Measurements from ENCODE around the gene CAMTA1.

CAMTA1 gene

DNA sequence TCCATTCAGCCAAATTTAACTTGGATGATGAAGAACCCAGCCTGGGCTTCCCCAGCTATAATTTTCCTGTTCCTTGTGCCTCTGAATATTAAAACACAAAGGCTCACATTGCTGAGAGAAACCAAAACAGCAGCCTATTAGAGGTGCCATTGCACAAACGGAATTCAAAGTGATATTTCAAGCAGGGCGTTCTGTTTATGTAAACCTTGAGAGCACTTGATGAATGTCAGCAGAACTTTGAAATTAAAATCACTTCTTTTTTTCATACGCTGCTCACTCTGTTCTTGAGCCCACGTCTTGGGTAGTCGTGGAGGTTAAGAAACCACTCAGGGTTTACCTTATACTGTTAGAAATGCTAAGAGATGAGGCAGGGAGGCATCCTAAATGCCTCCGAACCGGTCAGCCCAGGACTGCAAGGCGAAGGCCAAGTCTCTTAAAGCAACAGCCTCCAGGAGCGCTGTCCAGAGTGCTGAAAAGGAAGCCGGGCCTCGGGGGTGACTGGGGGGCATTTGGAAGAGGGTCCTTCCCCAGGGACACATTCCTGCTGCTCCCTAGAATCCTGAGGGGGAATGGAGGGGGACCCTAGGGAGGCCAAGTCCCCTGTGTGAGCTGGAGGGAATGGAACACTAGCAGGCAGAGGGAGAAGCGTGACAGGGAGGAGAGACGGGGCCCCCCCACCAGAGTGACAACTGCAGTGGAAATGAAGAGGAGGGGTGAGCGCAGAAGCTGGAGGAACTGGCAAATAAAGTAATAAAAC, 831.0 kb downstream of the CAMTA1 start:
- no peak for DNase-seq (ENCODE audit: low spot score)

DNA sequence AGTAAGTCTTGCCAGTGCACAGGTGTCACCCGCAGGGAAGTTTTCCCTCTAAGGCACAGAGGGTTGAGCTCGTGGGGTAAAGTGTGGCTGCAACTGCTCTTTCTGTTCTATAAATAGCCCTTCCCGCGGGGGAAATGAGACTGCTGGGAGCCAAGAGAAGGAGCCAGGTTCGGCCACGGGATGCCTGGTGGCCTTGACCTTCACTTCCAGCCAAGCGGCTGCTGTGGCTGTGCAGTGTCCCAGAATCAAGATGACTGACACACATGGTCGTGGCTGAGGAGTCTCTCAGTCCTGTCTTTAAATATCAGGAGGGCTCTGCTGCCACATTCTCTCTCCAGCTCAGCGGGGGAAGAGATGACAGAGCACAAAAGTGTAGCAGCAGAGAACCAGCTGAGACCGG, 831.7 kb downstream of the CAMTA1 start:
- no peak for DNase-seq (ENCODE audit: low spot score)

DNA sequence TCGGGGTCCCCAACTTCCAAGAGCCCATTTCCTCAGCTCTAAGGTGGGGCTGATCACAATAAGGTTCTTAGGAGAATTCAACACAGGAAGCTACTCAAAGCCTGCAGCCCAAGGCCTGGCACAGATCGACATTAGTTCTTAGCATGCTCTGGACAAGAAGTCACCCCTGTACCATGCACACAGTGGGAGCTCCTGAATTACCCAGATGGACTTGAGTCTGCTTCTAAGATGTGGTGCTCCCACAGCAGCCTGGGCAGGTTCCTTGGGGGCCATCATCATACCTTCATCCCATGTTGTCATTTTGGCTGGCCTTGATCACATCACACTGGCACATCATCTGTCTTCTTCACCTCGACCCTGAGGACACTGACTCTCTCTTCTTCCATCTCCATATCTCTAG, 832.6 kb downstream of the CAMTA1 start:
- DNase-seq (ENCODE audit: low spot score): no peak

DNA sequence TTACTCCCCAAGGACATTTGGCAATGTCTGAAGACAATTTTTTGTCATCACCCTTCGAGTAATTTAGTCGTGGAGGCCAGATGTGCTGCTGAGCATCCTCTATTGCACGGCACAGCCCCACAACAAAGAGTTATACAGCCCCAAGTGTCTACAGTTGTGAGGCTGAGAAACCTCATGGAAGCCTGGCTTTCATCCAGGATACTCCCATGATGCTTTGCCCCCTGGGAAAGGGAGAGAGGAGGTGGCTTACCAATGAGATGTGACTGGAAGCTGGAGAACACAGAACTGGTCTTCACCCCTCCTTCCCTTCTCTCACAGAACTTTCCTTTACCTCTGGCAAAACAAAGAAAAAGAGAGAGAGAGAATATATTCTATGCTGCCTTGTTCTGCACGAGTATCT, 834.9 kb downstream of the CAMTA1 start:
- peak; percentile 60 for DNase-seq (ENCODE audit: low spot score)

DNA sequence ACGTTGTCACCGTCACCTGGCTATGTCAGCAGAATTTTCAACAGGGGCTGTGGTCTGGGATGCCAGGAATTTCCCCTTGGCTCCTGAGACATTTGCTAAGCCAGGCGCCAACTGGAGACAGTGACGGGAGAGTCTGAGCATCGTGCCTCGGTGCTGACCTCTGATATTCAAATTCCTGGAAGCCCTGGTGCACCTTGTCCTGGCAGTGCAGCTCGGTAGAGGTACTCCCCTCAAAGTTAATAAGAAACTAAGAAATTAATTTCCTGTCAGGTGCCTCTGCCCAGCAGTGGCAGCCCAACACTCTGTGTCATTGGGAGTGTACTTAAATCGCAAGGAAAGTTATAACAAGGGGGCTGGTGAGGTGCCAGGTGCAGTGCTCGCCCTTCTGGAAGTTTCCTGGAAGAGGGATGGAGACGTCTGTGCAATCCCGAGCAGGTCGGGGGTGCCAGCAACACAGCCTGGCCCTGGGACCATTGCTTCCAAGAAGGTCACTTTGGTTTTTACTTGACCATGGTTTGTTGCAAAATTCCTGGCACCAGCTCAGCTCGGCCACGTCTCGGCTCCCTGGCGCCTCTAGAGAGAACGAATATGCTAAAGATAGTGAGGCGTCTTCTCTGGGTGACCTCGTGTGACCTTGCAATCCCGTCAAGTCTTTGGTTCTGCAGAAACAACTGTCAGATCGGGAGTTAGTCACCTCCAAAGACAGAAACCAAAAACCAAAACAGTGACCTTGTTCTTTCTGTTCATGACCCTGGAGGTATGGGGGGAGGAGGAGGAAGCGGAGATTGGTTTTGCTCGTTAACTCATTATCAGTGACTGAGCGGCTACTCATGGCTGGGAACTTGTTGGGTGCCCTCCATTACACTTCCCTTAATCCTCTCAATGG, 836.3 kb downstream of the CAMTA1 start:
- no peak for DNase-seq (ENCODE audit: low spot score)

DNA sequence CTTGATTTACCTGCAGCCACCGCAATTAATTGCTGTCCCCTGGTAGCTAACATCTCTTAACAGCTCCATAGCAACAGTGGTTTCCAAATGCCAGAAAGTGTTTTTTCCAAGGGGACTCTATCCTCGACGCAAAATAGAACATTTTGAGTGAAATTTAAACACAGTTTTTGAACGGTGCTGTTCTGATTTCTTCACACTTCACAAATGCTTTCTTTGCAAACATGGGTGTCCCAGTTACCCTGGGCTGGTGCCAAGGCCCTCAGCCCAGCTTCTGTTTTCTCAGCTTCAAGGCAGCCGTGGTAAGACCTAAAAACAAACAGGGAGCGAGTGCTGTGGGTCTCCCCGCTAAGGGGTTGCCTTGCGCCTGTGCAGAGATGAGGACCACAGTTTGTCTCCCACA, 838.6 kb downstream of the CAMTA1 start:
- peak; percentile 39 for DNase-seq (ENCODE audit: low spot score)

DNA sequence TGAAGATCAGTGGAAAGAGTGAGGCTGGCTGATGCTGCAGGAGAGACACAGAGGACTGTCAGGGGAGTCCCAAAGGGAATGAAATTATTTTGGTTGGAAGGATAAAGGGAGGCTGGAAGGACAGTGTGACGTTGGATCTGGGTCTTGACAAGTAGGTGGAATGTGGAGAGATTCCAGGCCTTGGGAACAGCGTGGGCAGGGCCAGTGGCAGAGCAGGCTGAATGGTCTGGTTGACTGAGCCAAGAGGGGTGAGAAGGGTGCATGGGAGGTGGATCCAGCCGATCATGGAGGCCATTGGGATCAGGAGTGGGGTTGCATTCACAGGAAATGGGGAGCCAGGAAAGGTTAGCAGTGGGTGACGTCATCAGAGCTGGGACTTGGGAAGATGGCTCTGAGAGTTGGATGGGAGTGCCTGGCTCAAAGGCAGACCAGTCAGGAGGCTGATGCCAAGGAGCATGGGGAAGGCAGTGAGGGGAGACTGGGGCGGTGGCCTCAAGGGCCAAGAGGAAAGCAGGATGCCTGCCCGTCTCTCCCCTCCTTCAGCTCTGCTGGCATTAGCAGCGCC, 839.6 kb downstream of the CAMTA1 start:
- DNase-seq (ENCODE audit: low spot score): no peak

DNA sequence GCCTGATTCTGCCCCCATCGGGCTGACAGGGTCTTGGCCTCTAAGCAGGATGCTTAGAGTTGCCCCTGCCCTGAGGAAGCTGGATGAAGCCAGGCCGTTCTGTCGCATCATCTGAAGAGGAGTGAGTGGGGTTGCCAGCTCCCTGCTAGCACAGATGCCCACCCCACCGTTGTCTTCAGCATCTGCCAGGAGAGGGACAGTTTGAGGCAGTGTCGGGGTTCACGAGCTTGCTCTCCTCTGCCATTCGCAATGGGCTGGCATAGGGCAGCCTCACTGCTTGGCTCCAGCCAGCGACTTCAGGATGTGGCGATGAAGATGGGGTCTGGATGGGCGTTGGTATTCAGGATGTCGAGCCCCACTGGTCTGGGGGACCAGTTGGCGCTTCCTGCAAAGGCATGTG, 840.1 kb downstream of the CAMTA1 start:
- DNase-seq (ENCODE audit: low spot score): no peak

DNA sequence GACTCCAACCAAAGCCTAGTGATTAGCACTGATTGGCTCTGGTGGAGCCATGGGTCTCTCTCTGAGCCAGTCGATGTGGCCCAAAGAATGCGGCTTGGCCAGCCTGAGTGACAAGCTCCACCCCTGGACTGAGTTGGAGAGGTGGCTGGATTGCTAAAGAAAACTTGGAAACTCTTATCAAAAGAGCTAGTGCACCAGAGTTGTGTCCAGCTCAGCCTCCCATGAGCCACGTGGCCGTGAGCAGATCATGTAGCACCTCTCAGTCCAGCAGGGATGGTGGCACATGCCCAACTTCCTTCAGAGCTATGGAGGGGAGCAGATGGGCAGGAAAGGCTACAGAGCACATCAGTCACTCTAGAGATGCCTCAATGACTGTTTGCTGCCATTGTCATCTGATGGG, 843.0 kb downstream of the CAMTA1 start:
- DNase-seq (ENCODE audit: low spot score): no peak

DNA sequence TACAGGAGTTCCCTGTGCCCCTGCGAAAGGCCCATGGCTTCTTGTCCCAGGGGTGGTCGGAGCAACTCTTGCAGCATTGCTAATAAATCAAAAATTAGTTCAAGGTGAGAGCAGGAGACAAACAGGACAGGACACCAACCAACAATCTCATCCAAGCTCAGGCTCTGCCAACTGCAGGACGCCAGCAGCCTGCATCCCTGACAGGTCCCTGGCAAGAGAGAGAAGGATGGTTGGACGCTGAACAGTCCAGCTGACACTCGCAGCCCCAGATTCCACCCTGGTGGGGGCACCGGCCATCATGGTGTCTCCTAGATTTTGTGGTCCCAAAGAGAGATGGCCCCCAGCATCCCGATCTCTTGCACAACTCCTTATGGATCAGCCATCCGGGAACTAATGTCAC, 843.8 kb downstream of the CAMTA1 start:
- no peak for DNase-seq (ENCODE audit: low spot score)

DNA sequence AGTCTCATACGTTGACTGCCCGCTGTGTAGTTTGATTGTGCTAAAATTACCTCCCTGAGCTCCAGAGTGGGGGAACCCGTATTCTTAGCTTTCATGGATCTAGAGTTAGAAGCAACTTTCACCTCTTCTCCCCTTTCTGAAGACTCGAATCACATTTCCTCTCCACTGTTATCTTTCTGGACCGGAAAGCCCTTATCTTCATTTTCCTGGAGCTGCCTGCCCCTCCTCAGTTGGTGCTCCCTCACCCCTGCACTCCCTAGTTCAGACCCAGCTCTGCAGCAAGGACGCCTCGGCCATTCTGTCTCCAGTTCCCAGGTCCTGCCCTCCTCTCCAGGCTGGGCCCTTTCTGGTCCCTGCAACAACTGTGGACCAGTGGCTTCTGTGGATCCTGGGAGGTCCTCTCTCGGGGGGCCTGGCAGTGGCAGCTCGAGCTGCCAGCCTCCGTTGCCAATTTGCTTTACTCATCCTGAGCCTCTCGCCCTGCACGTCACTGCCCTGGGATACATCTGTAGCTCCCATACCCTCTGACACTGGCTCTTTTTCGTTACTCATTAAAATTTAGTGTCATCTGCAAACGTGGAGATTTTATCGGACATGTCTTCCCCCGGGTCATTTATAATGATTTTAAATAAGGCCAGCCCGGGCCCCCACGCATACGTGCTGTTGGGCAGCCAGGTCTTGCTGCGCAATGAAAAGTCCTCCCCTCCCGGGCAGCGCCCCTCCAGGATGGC, 844.4 kb downstream of the CAMTA1 start:
- no peak for DNase-seq (ENCODE audit: low spot score)

DNA sequence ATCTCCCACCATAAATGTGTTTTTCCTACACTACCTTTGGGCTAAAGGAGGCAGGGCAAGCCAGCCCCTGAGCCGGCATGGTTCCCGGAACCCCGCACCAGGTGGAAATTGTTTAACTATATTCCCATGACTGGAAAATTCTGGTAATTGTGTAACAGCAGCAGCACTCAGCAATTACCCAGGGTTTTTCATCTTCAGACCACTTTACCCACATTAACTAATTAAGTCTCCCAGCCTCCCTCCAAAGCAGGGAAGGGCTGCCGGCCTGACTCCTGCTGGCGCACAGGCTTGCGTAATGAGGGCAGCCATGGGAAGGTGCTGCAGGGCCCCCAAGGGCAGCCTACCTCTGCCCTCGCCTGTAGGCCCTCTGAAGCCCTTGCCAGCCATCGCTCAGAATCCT, 845.1 kb downstream of the CAMTA1 start:
- DNase-seq (ENCODE audit: low spot score): no peak

DNA sequence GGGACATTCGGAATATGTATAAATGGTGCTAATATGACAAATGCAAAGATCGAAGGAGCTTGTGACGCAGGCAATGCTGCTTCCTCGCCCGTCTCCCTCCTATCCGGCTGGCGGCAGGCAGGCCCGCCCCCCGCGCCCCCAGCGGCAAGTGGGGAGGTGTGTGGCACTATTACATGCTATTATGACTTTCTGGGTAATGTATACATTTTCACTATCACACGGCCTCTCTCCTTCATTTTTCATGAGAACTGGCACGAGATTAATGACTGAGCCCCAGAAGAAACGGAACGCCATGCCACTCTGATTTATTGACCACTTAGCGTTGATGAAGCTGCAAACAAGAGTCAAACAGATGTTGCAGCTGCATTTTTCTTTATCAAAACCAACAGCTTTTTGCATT, 846.9 kb downstream of the CAMTA1 start:
- DNase-seq (ENCODE audit: low spot score): no peak

DNA sequence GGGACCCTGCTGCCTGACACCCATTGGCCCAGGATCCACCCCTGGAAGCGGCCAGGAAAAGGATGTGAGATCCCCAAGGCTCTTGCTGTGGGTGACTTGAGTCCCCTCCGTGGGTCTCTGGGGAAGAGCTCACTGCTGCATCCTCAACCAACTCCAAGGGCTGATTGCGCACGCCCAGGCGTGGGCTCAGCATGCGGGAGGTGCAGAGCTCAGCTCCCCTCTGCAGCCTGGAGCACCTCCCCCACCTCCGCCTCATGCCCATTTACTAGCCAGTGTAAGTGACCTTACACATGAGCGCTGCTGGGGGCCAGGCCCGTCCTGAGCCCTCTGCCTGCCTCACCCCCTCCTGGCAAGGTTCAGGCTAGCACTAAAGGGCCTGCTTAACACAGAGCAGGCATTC, 847.4 kb downstream of the CAMTA1 start:
- DNase-seq (ENCODE audit: low spot score): no peak

DNA sequence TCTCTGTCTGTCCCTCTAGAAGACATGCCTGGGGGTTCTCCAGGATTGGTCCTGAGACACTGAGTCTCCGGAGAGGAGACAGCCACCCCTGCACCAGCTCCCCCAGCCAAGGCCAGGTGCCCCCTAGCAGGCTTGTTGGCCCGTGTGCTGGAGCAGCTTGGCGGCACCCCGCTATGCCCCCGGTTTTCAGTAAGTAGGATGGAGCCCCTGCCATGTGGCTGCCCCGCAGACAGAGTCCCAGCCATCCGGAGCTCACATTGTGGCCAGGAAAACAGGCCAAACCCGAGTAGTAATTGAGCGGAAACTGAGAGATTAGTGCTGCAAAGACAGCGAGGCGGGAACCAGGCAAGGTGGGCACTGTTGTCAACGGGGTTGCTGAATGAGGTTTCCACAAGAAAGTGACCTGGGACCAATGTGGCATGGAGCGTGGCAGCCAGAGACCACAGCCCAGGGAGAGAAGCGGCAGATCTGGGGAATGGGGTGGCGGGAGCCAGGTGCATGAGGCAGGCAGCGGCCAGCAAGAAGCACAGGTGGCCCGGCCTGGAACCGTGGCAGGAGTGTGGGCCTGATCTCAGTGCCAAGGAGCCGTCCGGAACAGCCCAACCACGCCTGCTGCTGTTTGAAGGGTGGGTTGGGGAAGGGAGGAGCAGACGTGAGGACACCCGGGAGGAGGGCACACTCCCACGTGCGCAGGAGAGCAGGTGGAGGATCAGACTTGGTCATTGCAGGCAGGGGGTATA, 848.4 kb downstream of the CAMTA1 start:
- DNase-seq (ENCODE audit: low spot score): no peak

DNA sequence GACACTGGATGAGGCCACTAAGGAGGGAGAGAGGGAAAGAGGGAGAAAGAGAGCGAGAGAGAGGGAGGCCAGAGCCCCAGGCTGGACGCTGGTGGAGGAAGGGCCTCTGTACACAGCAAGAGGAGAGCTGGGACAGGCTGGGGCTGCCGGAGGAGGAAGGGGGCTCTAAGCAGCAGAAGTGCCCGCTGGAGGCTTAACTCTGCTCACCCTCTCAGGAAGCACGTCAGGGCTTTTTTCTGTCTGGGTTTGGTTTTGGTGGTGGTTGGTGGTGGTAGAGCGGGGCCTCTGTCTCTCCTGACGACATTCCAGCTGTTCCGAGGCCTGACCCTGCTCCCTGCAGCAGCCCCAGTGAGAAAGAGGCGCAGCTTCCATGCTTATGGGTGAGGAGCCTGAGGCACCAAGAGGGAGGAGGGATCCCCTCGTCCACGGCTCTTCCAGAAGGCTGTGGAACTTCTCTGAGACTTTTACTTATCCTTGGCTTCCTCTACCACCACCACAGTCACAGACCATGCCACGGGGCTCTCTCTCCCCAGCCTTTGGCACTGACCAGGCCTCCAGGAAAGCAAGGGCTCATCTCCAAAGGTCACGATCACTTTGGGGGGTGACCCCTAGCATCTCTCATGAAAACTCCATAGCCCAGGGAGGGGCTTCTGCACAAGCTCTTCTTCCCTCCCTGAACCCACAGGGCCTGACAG, 849.4 kb downstream of the CAMTA1 start:
- no peak for DNase-seq (ENCODE audit: low spot score)

DNA sequence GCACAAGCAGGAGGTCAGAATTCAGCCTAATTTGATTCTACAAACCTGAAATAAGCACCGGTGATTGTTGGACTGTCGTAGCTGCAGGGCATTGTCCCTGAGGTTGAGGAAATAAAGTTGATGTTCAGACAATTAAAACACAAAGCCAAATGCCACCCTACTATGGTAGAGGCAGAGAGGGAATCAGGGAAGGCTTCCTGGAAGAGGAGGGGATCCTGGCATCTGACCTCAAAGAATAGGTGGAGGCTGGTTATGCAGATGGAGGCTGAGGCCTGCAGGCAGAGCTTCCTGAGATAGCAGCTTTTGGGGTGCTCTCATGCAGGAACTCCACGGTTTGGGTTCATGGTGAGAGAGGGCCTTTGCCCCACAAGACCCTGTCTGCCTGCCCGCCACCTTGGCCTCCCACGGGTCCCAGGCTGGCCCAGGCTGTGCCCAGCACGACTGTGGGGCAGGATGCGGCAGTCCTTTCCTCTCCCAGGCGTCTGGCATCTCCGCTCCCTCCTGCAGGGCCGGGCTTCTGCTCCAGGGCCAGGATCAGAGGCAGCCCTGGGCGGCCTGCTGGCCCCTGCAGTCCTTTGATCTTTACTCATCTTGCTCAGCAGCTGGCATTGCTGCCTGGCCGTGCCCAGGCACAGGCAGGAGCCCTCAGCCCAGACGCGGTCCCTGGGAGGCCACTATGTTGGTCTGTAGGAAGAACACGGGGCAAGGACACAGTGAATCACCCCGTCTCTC, 851.7 kb downstream of the CAMTA1 start:
- no peak for DNase-seq (ENCODE audit: low spot score)

DNA sequence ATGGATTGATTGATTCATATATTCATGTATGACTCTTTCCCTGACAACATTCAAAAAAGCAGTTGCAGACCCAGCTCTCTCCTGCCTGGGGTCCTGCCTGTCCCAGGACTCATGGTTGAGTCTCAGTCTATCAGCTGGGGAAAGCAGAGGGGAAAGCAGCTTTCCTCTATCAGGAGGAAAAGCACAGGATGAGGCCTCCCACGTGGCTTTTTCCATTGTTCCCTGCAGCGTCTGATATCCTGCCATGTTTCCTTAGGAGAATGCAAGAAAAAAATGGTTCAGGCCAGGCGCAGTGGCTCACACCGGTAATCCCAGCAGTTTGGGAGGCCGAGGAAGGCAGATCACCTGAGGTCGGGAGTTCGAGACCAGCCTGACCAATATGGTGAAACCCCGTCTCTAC, 852.8 kb downstream of the CAMTA1 start:
- no peak for DNase-seq (ENCODE audit: low spot score)

DNA sequence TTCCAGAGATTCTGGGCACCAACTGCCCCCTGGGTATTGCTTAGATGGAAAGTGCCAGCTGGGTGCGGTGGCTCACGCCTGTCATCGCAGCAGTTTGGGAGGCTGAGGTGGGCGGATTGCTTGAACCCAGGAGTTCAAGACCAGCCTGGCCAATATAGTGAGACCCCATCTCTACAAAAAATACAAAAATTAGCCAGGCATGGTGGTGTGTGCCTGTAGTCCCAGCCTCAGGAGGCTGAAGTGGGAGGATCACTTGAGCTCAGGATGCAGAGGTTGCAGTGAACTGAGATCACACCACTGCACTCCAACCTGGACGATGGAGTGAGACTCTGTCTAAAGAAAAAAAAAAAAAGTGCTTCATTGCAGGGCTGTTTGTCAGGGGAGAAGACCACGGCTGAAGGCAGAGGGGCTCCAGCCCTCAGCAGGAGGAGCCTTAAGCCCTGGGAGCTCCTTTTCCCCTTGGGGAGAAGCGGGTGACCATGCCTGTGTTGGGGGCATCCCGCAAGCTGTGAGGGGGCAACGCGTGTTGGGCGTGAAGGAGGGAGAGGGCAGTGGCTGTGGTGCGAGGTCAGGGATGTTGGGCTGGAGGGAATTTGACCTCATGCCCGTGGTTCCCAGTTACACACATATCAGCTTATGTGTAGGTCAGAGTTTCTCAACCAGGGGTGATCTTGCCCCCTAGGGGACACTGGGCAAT, 854.3 kb downstream of the CAMTA1 start:
- DNase-seq (ENCODE audit: low spot score): no peak

DNA sequence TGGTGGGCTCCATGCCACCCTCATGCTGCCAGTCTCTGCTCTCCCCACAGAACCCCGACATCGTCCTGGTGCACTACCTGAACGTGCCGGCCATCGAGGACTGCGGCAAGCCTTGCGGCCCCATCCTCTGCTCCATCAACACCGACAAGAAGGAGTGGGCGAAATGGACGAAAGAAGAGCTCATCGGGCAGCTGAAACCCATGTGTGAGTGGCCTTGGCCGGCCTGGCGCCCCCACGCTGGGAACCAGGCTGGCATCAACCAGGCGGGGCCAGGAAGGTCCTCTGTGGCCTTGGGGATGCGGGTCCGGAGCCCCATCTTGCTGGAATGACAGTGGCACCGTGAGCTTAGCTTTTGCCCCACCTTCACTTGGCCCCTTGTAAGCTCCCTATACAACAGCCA, 855.1 kb downstream of the CAMTA1 start:
- no peak for DNase-seq (ENCODE audit: low spot score)

Measured in putamen (tissue), 1 donor.